Brain microvascular endothelial cell (primary cell): ENCODE measurements around the gene OVOL2.

Experiments
- DNase-seq: peaks from one replicate; pipeline ENCODE4 v3.0.0-alpha.2; 2020
- H3K27ac ChIP-seq: fragments of 250-450 bp; sonication (Bioruptor Pico); 2 replicates; pipeline ENCODE4 v1.5.1; 2020; ENCODE audit warnings: mild to moderate bottlenecking, moderate library complexity
- H3K27me3 ChIP-seq: fragments of 250-450 bp; sonication (Bioruptor Pico); replicated peaks from 2 replicates; pipeline ENCODE4 v1.5.1; 2020; ENCODE audit warnings: mild to moderate bottlenecking
- H3K36me3 ChIP-seq: fragments of 250-450 bp; sonication (Bioruptor Pico); replicated peaks from 2 replicates; pipeline ENCODE4 v1.5.1; 2020; ENCODE audit warnings: mild to moderate bottlenecking
- H3K4me3 ChIP-seq: 2 replicates; pipeline ENCODE4 v1.5.1; 2011; ENCODE audit warnings: low read depth, mild to moderate bottlenecking, control low read depth, low read length, moderate library complexity
- CTCF ChIP-seq: IDR thresholded peaks from 2 replicates; pipeline ENCODE4 v1.5.1; 2011; ENCODE audit warnings: low read depth, mild to moderate bottlenecking, moderate library complexity, low read length, control low read depth, inconsistent platforms; ENCODE audit errors: missing control alignments
- in situ Hi-C: cut with HindIII; loops from 2 replicates; pipeline ENCODE4 v1.10.0; 2017; ENCODE audit warnings: low sequenced_read_pairs, low pct_ligation_motif_present

Gene OVOL2

GRCh38 chr20:17985388-17986018 is 72.2 kb downstream of the OVOL2 start:
- no peak for DNase-seq
- Histone ChIP-seq H3K4me3 (no peak overlapping the region), H3K36me3 (no peaks in the 10 kb centered on the region), H3K27me3 (no peaks in the 10 kb centered on the region), H3K27ac (no peak overlapping the region)
- no peak for TF ChIP-seq CTCF
- in situ Hi-C loops: no loop called here

GRCh38 chr20:17976305-17976704 is 81.4 kb downstream of the OVOL2 start:
- Histone ChIP-seq H3K27ac (no peak overlapping the region), H3K36me3 (peaks cover 12% of the 10 kb centered on the region), H3K4me3 (no peak overlapping the region), H3K27me3 (no peaks in the 10 kb centered on the region)
- no peak for DNase-seq
- no peak for TF ChIP-seq CTCF
- in situ Hi-C loops: no loop called here
